GM12801 (cell line): Measurements from ENCODE around the gene ARL14.

ENCODE experiments used
- CTCF ChIP-seq: IDR thresholded peaks from one replicate; pipeline ENCODE4 v1.5.1; 2011; ENCODE audit warnings: control low read depth; ENCODE audit not compliant: insufficient read length; ENCODE audit errors: extremely low read depth

Gene ARL14

GRCh38 chr3:160676547-160677303, at the start of gene ARL14:
TSS of gene ARL14 (plus strand) at chr3:160677160. CDS start at chr3:160677347, 187 bp downstream.
- TF ChIP-seq CTCF: no peak

- TF ChIP-seq CTCF: no peak
These were observed 47.5 kb upstream of the ARL14 start for GRCh38 chr3:160629491-160629890.

GRCh38 chr3:160633361-160634083, 43.4 kb upstream of the ARL14 start:
- TF ChIP-seq CTCF: no peak

GRCh38 chr3:160635213-160635612, 41.7 kb upstream of the ARL14 start:
- no peak for TF ChIP-seq CTCF

GRCh38 chr3:160637086-160637485, 39.9 kb upstream of the ARL14 start:
- no peak for TF ChIP-seq CTCF

- TF ChIP-seq CTCF: no peak
These were observed 38.8 kb upstream of the ARL14 start for GRCh38 chr3:160638184-160638583.

- TF ChIP-seq CTCF: no peak
These were observed 35.2 kb upstream of the ARL14 start for GRCh38 chr3:160641665-160642309.
